ENCODE data around the gene ZNF609.

GRCh38 chr15:64523240-64523639 lies 62.9 kb downstream of the ZNF609 start:
- no peak for TF ChIP-seq GATA2 (IDR thresholded peaks at IDR 0.05; ENCODE audit: low read depth, low read length)
- no peak for TF ChIP-seq GATA3 (IDR thresholded peaks at IDR 0.05; ENCODE audit: low read depth, low read length)
